ENCODE results near the gene ASB10.

The ASB10 gene

DNA sequence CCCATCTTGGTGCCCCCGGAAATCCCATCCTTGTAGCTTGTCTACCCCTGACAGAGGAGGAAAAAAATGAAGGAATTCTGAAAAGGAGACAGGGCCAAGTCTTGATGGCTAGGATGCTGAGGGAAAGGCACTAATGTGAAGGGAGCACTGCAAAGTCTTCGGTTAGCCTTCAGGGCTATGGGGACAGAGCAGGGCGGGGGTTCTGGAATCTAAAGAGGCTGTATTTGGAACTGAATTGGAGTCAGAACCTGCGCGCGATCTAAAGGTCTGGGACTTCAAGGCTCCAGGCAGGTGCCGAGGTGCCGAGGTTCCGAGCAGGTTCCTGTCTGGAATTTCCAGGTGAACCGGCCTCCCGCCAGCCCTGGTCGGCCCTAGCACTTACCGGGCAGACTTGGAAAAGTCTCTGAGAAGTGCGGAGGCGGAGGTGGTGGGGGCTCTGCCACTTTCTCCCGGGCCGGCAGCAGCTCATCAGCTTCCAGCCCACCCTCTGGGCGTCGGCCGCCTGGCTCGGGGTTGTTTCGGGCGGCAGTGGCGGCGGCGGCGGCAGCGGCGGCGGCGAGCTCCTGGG is 20.3 kb downstream of the ASB10 start:
- no peak for DNase-seq (ENCODE audit: low read depth)

DNA sequence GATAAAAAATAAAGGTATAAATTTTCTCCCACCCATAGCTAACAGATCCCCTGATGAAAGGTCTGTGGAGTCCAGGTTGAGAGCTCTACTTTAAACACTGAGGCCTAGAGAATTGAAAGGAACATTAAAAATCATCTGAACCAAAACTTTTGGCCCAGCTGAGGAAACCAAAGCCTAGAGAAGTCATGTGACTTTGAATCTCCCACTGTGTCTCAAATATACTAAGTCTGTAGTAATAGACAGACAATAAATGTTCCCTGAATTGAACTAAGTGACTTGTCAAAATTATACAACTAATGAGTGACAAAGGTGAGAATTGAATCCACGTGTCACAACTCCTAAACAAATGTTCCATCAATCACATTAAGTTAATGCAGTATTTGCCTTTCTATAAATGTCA is 25.3 kb downstream of the ASB10 start:
- DNase-seq (ENCODE audit: low read depth): no peak

DNA sequence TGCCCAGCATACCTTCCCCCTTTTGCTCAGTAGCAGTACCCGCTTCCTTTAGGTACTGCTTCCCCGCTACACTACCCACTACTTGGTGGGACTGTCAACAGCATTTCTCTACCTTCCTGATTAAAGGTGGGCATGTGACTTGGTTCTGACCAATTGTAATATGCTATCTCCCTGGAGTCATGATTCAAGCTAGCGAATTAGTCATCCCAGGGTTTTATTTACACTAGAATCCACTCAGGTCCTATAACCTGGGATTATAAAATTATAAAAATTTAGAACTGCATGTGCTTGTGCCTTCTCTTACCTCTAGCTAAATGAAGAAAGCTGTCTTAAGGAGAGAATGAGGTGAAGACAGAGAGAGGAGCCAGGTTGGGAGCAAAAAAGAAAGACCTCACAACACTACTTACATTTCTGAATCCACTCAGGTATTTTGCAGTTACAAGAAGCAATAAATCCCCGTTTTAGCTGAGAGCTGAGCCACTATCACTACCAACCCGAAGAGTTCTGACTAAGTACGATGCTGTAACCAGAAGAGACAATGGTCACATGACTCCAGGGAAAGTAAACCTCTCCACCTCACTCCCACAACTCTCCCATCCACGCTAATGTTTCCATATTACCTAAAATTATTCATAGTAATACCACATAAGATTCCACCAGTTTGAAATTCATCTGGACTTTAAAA is 29.3 kb downstream of the ASB10 start:
- DNase-seq (ENCODE audit: low read depth): no peak

DNA sequence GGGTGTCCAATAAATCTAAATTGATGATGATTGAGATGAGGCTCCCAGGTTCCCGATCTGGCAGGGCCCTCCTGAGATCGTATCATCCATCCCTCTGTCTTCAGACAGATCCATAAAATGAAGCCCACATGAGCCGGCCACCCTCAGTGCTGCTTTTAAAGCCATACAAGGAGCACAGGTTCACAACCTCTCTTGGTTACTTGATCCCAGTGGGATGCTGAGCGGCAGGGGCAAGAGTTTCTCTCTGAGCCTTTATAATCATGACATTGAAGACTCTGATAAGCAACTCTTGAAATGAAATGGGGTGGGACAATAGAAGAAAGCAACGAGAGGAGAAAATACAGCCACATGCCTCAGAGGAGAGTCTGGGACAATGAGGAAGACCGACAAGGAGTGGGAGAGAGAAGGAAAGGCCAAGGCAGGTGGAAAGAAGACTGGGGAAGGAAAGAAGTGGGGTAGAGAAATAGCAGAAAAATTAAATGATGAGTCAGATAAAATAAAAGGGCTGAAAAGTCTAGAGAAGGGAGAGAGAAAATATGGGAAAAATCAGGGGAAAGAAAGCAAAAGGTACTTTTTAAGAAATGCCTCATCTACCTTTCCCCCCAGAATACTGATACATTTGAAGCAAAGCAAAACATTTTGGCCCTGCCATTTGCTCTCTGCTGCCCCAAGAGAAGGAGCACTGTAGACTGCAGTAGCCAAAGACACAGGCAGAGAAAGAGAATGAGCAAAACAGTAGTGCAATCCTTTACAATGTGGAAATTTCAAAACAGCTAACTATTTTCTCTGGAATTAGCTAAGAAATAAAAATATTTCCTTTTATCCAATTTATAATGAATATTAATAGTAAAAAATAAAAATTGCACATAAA is 34.2 kb downstream of the ASB10 start:
- DNase-seq (ENCODE audit: low read depth): no peak

DNA sequence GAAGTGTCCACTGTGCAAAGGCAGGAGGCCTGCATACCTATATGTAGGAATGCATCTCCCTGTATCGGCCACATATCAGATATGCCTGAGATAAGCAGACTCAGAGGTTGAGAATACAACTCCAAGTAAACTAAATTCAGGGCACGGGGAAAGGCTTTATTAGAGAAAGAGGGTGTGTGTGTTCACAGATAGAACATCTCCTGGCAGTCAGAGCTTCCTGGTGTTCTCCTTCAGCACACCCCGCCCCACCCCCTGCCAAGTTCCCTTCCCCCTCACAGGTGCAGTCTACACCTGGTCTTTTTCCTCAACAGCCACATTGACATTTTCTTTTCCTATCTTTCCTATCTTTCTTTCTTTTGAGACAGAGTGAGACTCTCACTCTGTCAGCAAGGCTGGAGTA is 36.7 kb downstream of the ASB10 start:
- no peak for DNase-seq (ENCODE audit: low read depth)

DNA sequence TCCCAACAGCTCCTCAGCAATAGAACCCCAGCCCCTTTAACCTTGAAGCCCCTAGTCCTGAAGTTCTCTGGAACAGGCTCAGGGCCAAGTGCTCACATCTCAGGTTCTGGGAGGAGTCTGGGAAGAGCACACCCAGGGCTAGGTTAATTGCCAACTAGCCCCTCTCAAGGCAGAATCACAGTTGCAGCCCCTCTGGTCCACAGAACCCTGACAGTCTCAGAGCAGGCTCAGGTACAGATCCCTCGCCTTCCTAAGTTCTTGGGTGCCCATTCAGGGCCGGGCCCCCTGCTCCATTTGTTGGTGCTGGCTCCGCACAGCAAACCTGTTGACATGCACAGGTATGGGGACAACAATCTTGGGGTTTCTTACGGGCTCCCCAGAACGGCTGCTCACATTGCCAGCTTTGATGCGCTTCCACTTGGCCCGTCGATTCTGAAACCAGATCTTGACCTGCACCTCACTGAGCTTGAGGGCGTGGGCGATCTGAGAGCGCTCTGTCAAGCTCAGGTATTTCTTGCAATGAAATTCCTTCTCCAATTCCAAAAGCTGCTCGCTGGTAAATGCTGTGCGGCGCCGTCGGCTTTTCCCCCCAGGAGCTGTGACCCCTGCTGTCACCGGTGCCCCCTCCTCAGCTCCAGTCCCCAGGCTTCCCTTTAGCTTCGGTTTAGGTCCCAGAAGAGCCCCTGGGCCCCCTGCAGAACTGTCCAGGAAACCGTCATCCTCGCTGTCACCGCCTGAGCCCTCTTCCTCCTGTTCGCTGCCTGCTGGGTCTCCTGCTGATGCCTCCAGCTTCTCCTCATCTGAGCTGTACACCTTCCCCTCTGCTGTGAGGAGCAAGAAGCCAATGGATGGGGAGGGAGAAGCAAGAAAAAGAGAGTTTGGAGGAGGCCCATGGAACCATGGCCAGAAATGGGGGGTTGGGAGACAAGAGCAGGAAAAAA is 38.5 kb downstream of the ASB10 start:
- no peak for DNase-seq (ENCODE audit: low read depth)

DNA sequence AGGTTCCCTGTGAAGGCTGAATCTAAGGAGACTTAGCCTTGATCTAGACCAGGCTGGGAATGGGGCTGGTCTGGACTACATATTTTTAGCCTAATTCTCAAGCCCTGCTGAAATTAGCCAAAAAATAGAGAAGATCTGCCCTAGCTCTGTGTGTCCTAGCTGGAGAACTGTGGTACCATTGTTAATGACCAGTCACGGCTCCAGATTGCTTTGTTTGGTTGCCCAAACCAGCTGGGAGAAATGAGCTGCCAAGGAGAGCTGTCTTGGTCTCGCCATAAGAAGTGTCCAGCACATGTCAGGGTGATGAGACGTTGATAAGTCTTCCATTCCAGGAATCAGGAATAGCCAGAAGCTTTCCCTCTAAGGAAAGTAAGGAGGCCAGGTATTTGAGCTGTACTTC is 40.3 kb downstream of the ASB10 start:
- DNase-seq (ENCODE audit: low read depth): no peak

DNA sequence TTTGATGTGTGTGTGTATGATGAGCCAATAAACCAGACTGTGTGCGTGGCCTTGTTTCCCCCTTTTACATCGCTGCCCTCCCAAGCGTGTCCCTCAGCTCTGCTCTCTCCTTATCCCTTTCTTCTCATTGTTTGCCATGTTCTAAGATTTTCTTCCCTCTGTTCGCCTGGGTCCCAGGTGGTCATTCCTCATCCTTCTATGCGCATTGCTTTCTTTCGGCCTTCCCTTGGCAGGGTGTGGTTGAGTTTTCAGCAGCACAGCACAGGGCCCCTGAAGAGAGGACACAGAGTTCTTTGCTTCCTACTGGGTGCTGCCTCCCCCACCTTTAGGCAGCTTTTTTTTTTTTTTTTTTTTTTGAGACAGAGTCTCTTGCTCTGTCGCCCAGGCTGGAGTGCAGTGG is 42.7 kb downstream of the ASB10 start:
- no peak for DNase-seq (ENCODE audit: low read depth)

DNA sequence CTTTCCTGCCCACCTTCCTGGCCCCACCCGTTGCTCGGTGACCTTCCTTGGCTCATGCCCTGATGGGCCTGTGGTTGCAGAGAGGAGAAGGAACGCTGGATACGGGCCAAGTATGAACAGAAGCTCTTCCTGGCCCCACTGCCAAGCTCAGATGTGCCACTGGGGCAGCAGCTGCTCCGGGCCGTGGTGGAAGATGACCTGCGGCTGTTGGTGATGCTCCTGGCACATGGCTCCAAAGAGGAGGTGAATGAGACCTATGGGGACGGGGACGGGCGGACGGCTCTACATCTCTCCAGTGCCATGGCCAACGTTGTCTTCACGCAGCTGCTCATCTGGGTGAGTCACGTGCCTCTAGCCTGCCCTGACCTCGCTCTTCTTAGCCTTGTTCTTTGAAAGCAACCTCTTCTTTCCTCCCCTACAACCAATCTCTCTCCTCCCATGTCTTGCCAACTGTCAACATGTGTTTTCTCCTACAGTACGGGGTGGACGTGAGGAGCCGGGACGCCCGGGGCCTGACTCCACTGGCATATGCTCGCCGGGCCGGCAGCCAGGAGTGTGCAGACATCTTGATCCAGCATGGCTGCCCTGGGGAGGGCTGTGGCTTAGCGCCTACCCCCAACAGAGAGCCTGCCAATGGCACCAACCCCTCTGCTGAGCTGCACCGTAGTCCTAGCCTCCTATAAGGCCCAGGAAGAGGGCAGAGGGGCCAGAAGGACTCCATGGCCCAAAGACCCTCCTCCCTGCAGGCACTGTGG is 43.6 kb downstream of the ASB10 start:
- no peak for DNase-seq (ENCODE audit: low read depth)

DNA sequence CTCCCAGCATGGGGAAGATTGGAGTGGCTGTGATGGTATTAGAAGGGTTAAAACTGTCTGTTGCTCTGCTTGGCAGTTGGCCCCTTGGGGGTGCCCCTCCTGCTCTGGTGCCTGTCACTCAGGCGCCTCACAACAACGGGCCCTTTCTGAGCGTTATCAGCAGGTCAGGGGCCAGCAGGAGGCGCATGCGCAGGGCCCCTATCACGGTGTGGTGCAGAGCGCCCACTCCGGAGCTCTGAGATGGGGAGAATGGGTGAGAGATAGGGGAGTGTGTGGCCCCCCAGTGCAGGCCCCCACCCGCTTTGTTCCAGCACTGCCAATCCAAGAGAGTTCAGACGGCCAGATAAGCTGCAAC is 44.4 kb downstream of the ASB10 start:
- no peak for DNase-seq (ENCODE audit: low read depth)

DNA sequence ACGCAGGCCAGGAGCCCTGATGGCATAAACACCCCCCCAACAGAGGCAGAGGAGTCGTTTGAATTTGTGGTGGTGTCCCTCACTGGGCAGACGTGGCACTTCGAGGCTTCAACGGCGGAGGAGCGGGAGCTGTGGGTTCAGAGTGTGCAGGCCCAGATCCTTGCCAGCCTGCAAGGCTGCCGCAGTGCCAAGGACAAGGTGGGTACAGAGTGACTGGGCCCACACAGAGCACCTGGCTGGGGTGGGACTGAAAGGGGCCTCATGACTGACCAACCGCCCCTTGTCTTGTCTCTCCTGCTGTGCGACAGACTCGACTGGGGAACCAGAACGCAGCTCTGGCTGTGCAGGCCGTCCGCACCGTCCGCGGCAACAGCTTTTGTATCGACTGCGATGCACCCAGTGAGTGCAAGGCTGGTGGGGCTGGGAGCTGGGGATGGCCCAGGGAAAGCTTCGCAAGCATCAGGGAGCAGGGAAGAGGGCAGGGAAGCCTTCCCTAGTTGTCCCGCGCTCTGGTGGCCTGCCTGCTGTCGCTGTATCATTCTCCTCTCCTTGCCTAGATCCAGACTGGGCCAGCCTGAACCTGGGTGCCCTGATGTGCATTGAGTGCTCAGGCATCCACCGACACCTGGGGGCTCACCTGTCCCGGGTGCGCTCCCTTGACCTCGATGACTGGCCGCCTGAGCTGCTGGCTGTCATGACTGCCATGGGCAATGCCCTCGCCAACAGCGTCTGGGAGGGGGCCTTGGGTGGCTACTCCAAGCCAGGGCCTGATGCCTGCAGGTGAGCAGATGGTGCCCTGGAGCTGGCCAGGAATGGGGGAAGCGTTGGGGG is 45.0 kb downstream of the ASB10 start:
- DNase-seq (ENCODE audit: low read depth): no peak

DNA sequence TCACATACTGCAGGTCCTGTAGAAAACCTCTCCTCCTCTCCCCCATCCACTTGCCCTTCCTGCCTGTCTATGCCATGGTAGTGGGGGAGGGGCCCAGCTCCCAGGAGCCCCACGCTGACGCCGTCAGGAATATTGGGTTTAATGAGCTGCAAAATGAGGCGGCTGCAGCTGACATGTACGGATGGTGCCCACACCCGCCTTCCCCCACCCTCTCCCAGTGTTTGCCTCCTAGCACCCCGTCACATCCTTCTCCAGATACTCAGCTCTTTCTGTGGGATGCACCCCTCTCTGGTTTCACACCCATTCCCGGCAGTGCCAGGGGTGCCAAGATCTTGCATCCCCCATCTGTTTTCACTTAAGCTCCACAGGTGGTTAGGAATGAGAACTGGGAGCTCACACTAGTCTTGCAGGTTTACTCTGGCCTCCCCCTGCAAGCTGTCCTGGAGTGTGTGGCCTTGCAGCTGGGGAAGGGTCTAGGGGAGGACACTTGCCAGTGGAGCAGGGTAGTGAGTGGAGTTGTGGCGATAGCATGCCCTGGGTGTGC is 45.7 kb downstream of the ASB10 start:
- DNase-seq (ENCODE audit: low read depth): no peak

DNA sequence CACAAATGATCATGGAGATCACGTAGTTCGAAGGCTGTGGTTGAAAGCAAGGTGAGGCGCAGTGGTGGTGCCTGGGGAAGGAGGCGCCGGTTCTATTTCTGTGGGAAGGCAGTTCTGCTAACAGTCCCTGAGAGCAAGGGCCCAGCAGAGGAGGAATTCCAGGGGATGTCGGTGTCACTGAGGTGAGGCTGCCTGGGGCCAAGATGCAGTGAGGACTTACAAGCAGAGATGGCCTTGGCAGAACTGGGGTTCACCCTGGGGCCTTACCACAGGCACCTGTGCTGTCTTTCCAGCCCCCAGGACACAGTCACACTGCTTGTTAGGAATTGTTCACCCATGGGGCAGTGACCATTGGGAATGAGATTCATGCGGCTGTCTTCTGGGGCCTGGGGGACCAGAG is 46.2 kb downstream of the ASB10 start:
- no peak for DNase-seq (ENCODE audit: low read depth)

DNA sequence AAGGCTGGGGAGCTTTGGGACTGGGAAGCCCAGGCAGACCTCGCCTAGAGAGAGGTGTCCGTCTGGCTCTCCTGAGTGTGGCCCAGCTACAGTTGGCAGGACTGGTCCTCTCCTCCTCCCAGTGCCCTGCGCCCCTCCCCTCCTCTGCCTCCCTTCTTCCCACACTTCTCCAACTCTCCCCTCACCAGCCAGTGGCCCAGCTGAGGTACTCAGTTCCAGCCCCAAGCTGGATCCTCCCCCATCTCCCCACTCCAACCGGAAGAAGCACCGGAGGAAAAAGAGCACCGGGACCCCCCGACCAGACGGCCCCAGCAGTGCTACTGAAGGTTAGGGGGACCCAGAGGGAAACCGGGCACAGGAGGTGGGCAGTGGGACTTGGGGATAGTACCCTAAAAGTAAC is 47.3 kb downstream of the ASB10 start:
- DNase-seq (ENCODE audit: low read depth): no peak

DNA sequence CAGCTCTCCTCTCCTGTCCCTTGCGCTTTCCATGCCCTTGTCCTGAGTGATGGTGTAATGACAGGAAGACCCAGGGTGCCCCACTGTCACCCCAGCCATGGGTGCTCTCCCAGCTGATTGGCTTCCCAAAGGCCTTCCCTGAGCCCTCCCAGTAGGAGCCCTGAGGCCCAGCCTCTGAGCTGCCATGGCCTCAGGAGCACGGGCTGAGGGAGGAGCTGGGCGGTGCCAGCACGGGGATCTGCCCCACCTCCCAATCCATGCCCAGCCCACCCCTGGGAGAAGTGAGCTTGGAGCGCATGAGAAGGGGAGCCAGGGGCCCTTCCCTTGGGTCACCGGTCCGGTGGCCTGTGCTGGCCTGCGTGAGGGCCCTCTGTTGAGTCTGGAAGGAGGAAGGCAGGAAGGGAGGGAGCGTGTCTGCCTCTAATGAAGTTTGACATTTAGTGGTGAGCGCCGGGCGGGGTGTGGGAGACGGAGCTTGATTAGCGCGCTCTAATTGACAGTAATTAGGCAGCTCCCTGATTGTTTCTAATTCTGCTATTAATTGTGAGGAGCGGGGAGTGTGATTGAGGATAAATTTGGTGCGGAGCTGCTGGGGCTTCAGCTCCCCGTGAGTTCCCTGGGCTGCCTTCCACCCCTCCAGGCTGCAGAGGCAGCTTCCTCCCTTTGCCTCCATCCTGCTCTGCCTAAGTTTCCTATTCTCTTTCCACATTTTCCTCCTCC is 47.8 kb downstream of the ASB10 start:
- no peak for DNase-seq (ENCODE audit: low read depth)

DNA sequence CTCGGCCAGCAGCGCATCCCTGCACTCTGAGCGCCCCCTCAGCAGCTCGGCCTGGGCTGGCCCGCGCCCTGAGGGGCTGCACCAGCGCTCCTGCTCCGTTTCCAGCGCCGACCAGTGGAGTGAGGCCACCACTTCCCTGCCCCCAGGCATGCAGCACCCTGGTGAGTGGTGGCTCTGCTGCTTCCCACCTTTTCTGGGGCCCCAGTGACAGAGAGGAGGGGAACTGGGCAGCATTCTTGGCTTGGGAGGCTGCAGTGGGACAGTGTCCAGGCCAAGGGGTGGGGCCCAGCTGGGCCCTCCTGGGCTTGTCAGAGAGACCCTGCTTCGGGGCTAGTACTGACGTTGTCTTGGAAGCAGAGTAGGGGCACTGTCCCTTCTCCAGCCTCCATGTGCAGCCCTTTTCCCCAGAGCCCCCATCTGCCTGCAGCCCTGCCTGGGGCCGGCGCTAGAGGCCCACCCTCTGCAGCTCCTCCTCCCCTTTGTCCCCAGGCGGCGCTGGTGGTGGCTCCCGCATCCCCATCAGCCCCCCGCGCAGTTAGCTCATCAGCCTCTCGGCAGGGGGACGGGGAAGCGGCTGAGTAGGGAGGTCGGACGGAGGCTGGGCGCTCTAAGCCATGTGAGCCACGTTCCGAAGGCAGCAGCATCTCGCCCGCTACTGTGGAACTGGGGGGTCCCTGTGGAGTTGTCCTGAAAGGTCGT is 48.7 kb downstream of the ASB10 start:
- DNase-seq (ENCODE audit: low read depth): no peak

DNA sequence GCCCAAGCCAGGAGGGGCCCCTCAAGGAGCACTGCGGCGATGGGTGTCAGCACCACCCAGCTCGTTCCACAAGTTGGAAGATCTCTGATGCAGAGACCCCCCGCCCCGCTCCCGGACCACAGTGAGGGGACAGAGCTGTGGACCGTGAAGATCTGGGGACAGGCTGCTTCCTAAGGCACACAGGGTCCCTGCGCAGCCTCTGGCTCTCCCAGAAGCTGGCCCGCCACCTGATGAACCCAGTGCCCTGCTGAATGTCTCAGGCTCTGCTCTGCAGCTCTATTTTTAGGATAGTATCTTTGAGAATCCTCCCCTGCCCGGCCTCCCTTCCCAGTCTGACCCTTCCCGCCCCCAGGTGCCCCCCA is 49.3 kb downstream of the ASB10 start:
- DNase-seq (ENCODE audit: low read depth): no peak

DNA sequence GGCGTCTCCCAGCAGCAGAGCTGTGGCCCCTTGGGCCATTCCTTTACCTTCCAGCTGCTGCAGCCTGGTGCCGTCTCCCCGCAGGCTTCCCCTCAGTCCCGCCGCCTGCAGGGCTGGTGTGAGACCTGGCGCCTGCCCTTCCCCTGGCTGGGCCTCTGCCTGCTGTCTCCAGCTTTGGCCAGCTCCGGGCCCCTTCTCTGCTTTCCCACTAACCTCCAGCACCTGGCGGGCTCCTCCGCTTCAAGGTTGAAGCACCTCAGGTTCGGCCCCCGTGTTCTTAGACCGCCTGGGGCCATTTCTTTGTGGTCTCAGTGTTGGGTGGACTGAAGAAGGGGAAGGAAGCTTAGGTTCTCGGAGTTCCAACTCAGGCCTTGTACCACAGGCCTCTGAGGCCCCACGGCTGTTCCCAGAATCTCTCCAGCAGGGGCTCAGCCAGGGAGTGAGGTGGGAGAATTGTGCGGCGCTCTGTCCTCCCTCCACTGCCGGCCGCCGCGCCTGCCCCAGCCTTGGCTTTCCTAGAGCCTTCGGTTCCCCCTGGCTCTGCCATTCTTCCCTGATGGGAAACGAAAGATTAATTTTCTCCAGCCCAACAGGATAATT is 49.9 kb downstream of the ASB10 start:
- no peak for DNase-seq (ENCODE audit: low read depth)
